IPS-18a (cell line): ENCODE measurements around the gene FAAH2.
A peak's percentile ranks its signal among the peaks of the same experiment; 100 is the strongest.

Experiments used
- H3K27ac ChIP-seq: one replicate; pipeline ENCODE4 v1.5.1; 2013; ENCODE audit warnings: low read length
- H3K27me3 ChIP-seq: one replicate; pipeline ENCODE4 v1.6.1; 2013; ENCODE audit warnings: mild to moderate bottlenecking, low read length; ENCODE audit not compliant: control insufficient read depth, insufficient read depth
- H3K36me3 ChIP-seq: one replicate; pipeline ENCODE4 v1.6.1; 2013; ENCODE audit warnings: low read depth, low read length; ENCODE audit not compliant: control insufficient read depth
- H3K4me1 ChIP-seq: one replicate; pipeline ENCODE4 v1.6.1; 2013; ENCODE audit warnings: low read depth, low read length; ENCODE audit not compliant: control insufficient read depth
- H3K4me3 ChIP-seq: one replicate; pipeline ENCODE4 v1.5.1; 2013; ENCODE audit warnings: low read length
- H3K9ac ChIP-seq: one replicate; pipeline ENCODE4 v1.6.1; 2013; ENCODE audit warnings: mild to moderate bottlenecking, low read length, moderate library complexity
- H3K9me3 ChIP-seq: one replicate; pipeline ENCODE4 v1.6.1; 2013; ENCODE audit warnings: low read depth, low read length; ENCODE audit not compliant: control insufficient read depth

Gene FAAH2

GRCh38 chrX:57286507-57287251, at the start of gene FAAH2:
Gene FAAH2, plus strand, starts transcription at chrX:57286706. Its CDS starts 120 bp downstream, at chrX:57286826.
- Histone ChIP-seq H3K4me3 (peak within 1 kb of the TSS; percentile 63), H3K9ac (peak within 1 kb of the TSS; percentile 24), H3K36me3 (no peaks in the 10 kb centered on the region)

GRCh38 chrX:57241967-57242366, 44.5 kb upstream of the FAAH2 start:
- Histone ChIP-seq H3K9me3 (peaks cover 17% of the 10 kb centered on the region), H3K36me3 (no peaks in the 10 kb centered on the region), H3K9ac (no peak overlapping the region), H3K4me3 (no peak overlapping the region), H3K27ac (no peak overlapping the region), H3K27me3 (no peaks in the 10 kb centered on the region), H3K4me1 (no peaks in the 10 kb centered on the region)

More at GRCh38 chrX:57286507-57287251, at the start of gene FAAH2:
- Histone ChIP-seq H3K27me3 (no peaks in the 10 kb centered on the region), H3K4me1 (no peaks in the 10 kb centered on the region), H3K9me3 (no peaks in the 10 kb centered on the region), H3K27ac (no peak within 1 kb of the TSS)

- H3K27me3 ChIP-seq, result no peaks in the 10 kb centered on the region
- no peaks in the 10 kb centered on the region for H3K4me1 ChIP-seq
- no peak overlapping the region for H3K4me3 ChIP-seq
- peaks cover 58% of the 10 kb centered on the region for H3K9me3 ChIP-seq
- H3K27ac ChIP-seq, result no peak overlapping the region
- H3K9ac ChIP-seq, result no peak overlapping the region
- no peaks in the 10 kb centered on the region for H3K36me3 ChIP-seq
These were observed 34.5 kb upstream of the FAAH2 start for GRCh38 chrX:57251965-57252364.

- Histone ChIP-seq H3K9me3 (peaks cover 35% of the 10 kb centered on the region), H3K4me3 (no peak overlapping the region), H3K36me3 (no peaks in the 10 kb centered on the region), H3K27ac (no peak overlapping the region), H3K9ac (no peak overlapping the region), H3K4me1 (no peaks in the 10 kb centered on the region), H3K27me3 (no peaks in the 10 kb centered on the region)
These were observed 21.4 kb upstream of the FAAH2 start for GRCh38 chrX:57265126-57265525.

GRCh38 chrX:57266275-57266674, 20.2 kb upstream of the FAAH2 start:
- peaks cover 46% of the 10 kb centered on the region for H3K9me3 ChIP-seq
- no peak overlapping the region for H3K4me3 ChIP-seq
- H3K27me3 ChIP-seq, result no peaks in the 10 kb centered on the region
- H3K9ac ChIP-seq, result no peak overlapping the region
- no peaks in the 10 kb centered on the region for H3K36me3 ChIP-seq
- no peak overlapping the region for H3K27ac ChIP-seq
- no peaks in the 10 kb centered on the region for H3K4me1 ChIP-seq

- no peaks in the 10 kb centered on the region for H3K36me3 ChIP-seq
- H3K4me3 ChIP-seq, result no peak overlapping the region
- H3K9ac ChIP-seq, result no peak overlapping the region
- no peak overlapping the region for H3K27ac ChIP-seq
- peaks cover 52% of the 10 kb centered on the region for H3K9me3 ChIP-seq
- no peaks in the 10 kb centered on the region for H3K4me1 ChIP-seq
- no peaks in the 10 kb centered on the region for H3K27me3 ChIP-seq
These were observed 19.6 kb upstream of the FAAH2 start for GRCh38 chrX:57266871-57267270.

- Histone ChIP-seq H3K9ac (no peak overlapping the region), H3K4me1 (no peaks in the 10 kb centered on the region), H3K4me3 (no peak overlapping the region), H3K9me3 (peaks cover 52% of the 10 kb centered on the region), H3K27me3 (no peaks in the 10 kb centered on the region), H3K36me3 (no peaks in the 10 kb centered on the region), H3K27ac (no peak overlapping the region)
These were observed 19.2 kb upstream of the FAAH2 start for GRCh38 chrX:57267308-57267707.

- Histone ChIP-seq H3K36me3 (no peaks in the 10 kb centered on the region), H3K27ac (no peak overlapping the region), H3K4me3 (no peak overlapping the region), H3K9ac (no peak overlapping the region), H3K4me1 (no peaks in the 10 kb centered on the region), H3K9me3 (peaks cover 60% of the 10 kb centered on the region), H3K27me3 (no peaks in the 10 kb centered on the region)
These were observed 15.5 kb upstream of the FAAH2 start for GRCh38 chrX:57270980-57271379.

- H3K9me3 ChIP-seq, result peaks cover 21% of the 10 kb centered on the region
- H3K4me1 ChIP-seq, result no peaks in the 10 kb centered on the region
- H3K9ac ChIP-seq, result no peak overlapping the region
- no peaks in the 10 kb centered on the region for H3K36me3 ChIP-seq
- no peaks in the 10 kb centered on the region for H3K27me3 ChIP-seq
- H3K4me3 ChIP-seq, result no peak overlapping the region
- H3K27ac ChIP-seq, result no peak overlapping the region
These were observed 3.9 kb upstream of the FAAH2 start for GRCh38 chrX:57282568-57282967.

GRCh38 chrX:57285001-57285400, 1.5 kb upstream of the FAAH2 start:
- Histone ChIP-seq H3K27me3 (no peaks in the 10 kb centered on the region), H3K4me1 (no peaks in the 10 kb centered on the region), H3K9me3 (no peaks in the 10 kb centered on the region), H3K9ac (no peak overlapping the region), H3K4me3 (no peak overlapping the region), H3K36me3 (no peaks in the 10 kb centered on the region), H3K27ac (no peak overlapping the region)

GRCh38 chrX:57289089-57289488, 2.6 kb downstream of the FAAH2 start:
- H3K9me3 ChIP-seq, result peaks cover 10% of the 10 kb centered on the region
- H3K36me3 ChIP-seq, result no peaks in the 10 kb centered on the region
- no peak overlapping the region for H3K4me3 ChIP-seq
- H3K27me3 ChIP-seq, result no peaks in the 10 kb centered on the region
- no peak overlapping the region for H3K27ac ChIP-seq
- H3K4me1 ChIP-seq, result no peaks in the 10 kb centered on the region
- H3K9ac ChIP-seq, result no peak overlapping the region

- Histone ChIP-seq H3K9me3 (peaks cover 21% of the 10 kb centered on the region), H3K9ac (no peak overlapping the region), H3K4me1 (no peaks in the 10 kb centered on the region), H3K4me3 (no peak overlapping the region), H3K27ac (no peak overlapping the region), H3K27me3 (no peaks in the 10 kb centered on the region), H3K36me3 (no peaks in the 10 kb centered on the region)
These were observed 8.5 kb downstream of the FAAH2 start for GRCh38 chrX:57294961-57295360.
